GM18505 (cell line): Measurements from ENCODE around the gene TTC1.
A peak's percentile ranks its signal among the peaks of the same experiment; 100 is the strongest.

Experiments used
- ATAC-seq: cut with Tn5 transposase; IDR thresholded peaks from one replicate; pipeline ENCODE4 v1.9.1; 2021; ENCODE audit not compliant: unreplicated experiment
- POLR2A ChIP-seq: IDR thresholded peaks from 4 replicates; pipeline ENCODE4 v1.6.1; 2011; ENCODE audit warnings: borderline replicate concordance; ENCODE audit not compliant: insufficient read depth, insufficient read length; ENCODE audit errors: extremely low read depth

The TTC1 gene

DNA sequence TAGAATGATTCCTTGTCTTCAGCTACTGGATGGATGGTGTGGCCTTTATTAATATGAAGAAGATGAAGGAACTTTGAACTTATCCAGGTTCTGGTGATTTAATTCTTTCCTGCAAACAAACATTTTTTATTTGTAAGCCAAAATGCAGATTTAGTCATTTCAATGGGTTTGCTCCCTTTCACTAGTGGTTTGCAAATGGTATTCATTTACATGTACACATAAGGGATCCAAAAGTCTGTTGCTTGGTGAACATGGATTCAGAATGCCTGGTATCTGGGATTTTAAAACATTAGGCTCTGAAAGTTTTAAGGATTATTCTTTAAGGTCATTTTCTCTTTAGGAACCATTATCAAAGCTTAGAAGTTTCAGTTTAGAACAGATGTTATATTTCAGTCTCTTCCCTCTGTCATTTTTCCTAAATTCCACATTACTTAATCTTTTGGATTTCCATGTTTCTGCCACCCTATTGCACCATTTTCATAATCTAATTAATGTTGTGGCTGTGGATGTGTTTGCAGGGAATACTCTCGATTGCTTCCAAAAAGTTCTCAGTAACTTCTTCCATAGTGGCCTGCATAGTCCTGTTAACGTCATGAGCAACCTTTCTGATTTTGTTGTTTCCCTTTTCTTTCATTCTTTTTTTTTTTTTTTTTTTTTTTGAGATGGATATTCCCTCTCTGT lies 10.1 kb downstream of the TTC1 start:
- no peak for ATAC-seq
- TF ChIP-seq POLR2A: no peak

DNA sequence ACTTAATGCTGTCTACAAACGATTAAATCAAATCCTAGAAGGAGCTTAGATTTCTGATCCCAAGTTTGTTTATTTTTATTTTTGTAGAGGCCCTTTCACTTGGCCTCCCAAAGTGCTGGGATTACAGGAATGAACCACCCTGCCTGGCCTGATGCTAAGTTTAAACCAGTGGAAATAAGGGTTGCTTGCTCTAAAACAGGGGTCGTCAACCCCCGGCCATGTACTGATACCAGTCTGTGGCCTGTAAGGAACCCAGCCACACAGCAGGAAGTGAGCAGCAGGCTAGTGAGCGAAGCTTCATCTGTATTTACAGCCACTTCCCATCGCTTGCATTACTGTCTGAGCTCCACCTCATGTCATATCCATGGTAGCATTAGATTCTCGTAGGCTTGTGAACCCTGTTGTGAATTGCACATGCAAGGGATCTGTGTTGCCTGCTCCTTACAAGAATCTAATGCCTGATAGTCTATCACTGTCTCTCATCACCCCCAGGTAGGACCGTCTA lies 11.4 kb downstream of the TTC1 start:
- no peak for ATAC-seq
- TF ChIP-seq POLR2A: no peak

DNA sequence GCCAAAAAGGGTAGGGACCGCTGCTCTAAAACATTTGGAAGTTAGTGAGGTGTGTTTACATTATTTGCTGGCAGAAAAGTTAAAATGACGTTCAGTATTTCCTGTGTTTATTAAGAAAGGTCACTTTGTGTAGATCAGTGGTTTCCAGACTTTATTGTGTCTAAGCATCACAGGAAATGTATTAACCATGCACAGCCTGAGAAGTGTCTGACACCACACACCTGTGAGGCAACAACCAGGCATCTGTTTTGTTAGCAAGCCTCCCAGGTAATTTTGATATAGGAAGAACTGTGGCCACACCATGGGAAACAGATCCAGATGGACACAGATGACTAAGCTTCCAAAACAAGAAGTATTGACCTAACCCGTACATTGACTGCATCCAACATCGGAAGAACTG lies 12.0 kb downstream of the TTC1 start:
- ATAC-seq: no peak
- no peak for TF ChIP-seq POLR2A

DNA sequence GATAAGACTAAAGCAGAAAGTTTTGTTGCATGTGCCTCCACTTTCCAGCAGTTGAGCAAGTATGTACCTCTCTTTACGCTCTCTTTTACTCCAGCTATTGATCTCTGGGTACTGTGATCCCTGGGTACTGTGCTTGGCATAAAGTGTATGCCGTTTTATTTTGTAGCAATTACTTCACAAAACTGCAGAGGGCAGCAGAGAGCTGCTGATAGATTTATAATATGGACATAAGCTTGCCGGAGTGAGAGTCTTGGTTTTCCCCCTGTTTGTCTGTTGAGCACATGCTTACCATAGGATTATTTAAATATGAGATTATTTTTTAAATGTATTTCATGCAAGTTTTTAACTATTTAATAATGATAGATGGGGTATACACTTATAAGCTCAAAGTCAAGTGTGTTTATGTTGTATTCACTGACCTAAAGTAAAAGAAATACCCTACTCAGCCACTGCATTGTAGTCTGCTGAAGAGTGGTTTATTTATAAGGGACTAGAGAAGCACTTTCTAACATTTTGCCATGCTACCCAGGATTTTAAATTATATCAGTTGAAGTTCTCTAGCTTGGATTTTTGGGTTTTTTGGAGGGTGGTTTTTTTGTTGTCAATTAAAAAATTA lies 13.0 kb downstream of the TTC1 start:
- peak; percentile 78 for ATAC-seq
- no peak for TF ChIP-seq POLR2A

DNA sequence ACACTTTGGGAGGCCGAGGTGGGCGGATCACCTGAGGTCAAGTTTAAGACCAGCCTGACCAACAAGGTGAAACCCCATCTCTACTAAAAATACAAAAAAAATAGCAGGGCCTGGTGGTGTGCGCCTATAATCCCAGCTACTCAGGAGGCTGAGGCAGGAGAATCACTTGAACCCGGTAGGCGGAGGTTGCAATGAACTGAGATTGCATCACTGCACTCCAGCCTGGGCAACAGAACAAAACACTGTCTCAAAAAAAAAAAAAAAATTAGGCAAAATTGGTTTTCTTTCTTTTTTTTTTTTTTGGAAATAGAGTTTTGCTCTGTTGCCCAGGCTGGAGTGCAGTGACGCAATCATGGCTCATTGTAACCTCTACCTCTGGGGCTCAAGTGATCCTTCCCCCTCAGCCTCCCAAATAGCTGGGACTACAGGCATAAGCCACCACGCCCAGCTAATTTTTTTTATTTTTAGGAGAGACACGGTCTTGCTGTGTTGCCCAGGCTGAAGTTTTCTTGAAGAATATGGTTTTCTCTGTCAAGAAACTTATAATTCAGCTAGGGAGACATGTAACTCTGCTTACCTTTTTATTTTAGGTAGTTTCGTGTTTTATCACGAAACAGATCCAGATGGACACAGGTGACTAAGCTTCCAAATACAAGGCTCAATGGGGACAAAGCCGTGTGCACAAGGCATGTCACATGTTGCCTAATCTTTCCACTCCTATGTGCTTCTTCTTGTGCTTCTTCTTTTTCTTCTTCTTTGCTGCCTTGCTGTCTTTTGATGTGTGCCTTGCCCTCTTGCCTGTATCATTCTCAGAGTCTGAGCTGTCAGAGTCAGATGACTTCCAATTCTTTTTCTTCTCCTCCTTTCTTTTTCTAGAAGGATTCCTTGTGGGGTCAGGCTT lies 14.3 kb downstream of the TTC1 start:
- TF ChIP-seq POLR2A: no peak
- no peak for ATAC-seq

DNA sequence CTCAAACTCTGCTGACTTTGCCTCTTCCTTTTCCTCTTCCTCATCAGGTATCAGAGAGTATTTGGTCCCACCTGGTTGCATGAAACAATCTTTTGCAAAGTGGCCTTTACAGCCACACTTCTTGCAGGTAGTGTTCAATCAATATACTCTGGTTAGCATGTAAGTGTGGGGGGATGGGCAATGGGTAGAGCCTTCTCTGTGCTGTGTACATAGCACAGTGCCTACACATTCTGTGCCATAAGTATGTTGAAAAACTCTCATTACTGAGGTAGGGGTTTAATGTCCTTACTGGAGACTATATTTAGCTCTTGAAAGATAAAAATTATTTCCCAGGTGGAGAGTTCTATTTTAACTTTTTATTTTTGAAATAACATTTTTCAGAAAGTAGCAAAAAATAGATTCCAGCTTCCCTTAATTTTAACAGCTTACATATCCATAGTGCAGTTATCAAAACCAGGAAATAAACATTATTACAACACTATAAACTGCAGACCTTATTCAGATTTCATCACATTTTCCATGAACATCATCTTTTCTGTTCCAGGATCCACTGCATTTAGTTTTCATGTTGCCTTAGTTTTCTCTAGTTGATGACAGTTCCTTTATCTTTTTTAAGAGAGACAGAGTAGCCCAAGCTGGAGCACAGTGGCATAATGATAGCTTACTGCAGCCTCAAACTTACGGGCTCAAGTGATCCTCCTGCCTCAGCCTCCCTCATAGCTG lies 15.1 kb downstream of the TTC1 start:
- ATAC-seq: no peak
- TF ChIP-seq POLR2A: no peak

DNA sequence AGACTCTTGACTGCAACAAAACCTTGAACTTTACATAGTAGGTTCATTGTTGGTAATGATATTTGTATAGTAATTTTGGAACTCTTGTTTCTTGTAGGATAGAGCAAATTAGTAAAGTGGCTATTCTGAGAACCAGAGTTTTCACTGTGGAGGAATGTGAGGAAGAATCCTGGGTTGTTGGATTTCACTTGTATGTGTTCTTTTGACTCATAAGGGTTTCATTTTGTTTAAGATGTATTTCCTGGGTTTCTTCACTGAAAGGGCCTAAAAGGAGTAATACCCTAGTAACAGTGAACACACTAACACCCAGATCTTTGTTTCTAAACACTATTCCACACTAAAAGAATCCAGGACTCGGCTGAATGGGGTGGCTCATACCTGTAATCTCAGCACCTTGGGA lies 20.1 kb downstream of the TTC1 start:
- no peak for TF ChIP-seq POLR2A
- ATAC-seq: no peak

DNA sequence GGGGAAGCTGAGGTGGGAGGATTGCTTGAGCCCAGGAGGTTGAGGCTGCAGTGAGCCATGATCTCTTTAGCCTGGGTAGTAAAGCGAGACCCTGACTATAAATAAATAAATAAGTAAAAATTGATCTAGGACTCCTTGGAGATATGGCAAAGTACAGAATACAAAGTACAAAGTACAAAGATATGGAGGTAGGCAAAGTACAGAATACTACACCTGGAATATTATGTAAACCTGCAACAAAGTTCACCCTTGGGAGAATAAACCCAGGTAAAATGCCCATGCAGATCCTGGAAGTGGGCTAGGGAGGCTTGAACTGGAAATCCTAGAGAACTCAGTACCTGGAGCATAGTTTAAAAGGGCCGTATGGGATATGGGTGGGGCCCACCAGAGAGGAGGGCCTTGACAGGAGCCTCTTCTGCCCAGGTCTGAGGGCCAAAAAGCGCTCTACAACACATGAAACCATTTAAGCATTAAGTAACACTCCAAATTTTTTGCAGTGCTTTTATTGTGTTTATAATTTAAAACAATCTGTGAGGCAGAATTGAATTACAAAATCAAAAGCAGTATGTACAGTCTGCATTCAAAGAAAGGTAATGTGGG lies 20.7 kb downstream of the TTC1 start:
- TF ChIP-seq POLR2A: no peak
- ATAC-seq: no peak

DNA sequence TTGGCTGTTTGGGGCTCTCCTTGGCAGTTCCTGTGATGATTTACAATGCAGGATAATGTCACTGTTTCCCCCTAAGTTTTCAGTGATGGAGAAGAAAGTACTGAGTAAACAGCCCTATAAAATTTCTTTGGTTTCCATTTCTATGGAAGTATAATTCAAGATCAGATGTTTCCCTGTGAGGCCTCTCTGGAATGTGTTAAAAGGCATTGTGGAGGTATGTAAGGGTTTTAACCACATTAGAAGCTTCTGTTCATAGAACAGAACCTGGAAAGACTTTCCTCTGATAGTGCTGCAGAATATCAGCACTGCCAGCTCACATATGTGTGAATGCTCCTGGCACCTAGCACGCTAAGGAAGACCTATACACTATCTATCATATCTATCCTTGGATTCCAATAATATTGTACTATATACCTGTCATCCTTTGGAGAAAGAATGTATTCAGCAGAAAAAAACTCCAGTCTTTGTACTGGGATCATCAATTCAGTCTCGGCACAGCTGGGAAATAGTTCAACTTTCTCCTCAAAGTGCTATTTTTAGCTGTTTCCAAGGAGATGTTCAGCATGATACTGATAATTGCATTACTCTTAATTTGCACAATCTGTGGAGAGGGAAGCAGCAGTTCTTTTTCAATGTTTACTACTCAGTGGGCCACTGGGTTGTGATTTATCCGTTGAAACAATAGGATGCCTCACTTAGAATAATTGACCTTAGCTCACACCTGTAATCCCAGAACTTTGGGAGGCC lies 21.9 kb downstream of the TTC1 start:
- no peak for ATAC-seq
- no peak for TF ChIP-seq POLR2A

DNA sequence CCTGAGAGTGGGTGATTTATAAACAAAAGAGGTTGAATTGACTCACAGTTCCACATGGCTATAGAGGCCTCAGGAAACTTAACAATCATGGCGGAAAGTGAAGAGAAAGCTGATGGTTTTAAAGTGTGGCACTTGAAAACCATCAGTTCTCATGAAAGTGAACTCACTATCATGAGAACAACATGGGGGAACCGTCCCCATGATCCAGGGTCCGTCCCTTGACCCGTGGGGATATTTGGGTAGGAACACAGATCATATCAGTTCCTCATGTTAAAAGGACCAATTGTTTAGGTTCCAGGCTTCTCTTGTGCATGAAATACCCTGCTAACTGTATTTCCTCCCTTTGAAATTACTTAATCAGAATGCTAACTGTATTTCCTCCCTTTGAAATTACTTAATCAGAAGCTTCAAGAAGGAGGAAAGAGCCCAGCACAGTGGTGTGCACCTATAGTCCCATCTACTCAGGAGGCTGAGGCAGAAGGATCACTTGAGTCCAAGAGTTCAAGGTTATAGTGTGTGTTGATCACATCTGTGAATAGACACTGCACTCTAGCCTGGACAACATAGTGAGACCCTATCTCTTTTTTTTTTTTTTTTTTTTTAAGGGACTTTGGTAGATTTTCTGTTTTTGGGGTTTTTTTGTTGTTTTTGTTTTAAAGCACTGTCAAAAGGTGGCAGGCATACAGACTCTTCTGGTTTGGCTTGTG lies 24.8 kb downstream of the TTC1 start:
- no peak for ATAC-seq
- TF ChIP-seq POLR2A: no peak

DNA sequence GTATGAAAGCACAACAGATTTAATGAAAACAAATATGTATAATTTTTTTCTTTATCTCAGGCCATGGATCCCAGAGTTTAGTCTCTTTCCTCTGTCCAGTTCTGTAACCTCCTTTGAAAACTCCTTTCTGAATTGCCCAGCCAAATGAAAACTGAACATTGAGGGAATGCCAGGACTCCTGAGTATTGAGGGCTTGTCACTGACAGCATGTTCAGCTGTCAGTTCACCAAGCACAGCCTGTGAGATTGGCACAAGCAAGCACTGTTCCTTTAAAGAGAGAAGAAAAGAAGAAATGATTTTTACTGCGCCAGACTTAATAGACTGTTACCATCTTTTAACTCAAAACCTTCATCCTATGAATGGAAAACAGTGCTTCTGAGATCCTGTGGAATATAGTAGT lies 27.3 kb downstream of the TTC1 start:
- ATAC-seq: no peak
- TF ChIP-seq POLR2A: no peak
